ENCODE data around the gene NFKBIB.
A peak's percentile ranks its signal among the peaks of the same experiment; 100 is the strongest.

NFKBIB gene

DNA sequence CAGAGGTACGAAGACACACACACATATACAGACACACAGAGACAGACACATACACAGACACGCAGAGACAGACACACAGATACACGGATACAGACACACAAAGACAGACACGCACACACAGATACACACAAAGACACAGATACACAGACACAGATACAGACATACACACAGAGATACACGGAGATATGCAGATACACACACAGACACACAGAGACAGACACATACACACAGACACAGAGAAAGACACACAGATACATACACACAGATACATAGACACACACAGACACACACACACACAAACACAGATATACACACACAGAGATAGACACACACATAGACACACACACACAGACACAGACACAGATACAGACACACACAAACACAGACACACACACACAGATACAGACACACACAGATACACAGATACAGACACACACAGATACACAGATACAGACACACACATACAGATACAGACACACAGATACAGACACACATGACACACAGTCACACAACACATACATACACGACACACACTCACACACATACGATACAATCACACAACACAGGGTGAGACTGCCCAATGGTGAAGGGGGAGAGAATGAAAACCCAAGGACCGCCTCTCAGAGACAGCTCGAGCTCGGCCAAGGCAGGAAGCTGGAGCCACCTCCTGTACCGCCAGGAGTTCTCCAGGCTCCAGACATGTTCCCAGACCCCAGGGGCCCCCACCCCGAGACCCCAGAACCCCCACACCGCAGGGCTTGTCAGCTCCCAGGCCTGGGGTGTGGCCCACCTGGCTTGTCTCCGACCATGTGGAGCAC, 21.0 kb downstream of the NFKBIB start:
- H3K4me1 ChIP-seq (ENCODE audit: control insufficient read depth, insufficient read depth, low read length): no peaks in the 10 kb centered on the region
- H3K4me3 ChIP-seq (ENCODE audit: low read length): no peak overlapping the region
- no peak overlapping the region for H3K9ac ChIP-seq (ENCODE audit: low read length)
- no peak for DNase-seq (ENCODE audit: low read depth)
- no peaks in the 10 kb centered on the region for H3K27me3 ChIP-seq (replicated peaks; ENCODE audit: control insufficient read depth, insufficient read depth, low read length)
- H3K9me3 ChIP-seq (ENCODE audit: control insufficient read depth, low read length): no peaks in the 10 kb centered on the region
- H3K36me3 ChIP-seq (ENCODE audit: control insufficient read depth, insufficient read depth, low read length, severe bottlenecking): peaks cover 25% of the 10 kb centered on the region

GRCh38 chr19:38921420-38922274, 21.9 kb downstream of the NFKBIB start:
- no peaks in the 10 kb centered on the region for H3K27me3 ChIP-seq (replicated peaks; ENCODE audit: control insufficient read depth, insufficient read depth, low read length)
- no peaks in the 10 kb centered on the region for H3K4me1 ChIP-seq (ENCODE audit: control insufficient read depth, insufficient read depth, low read length)
- H3K9me3 ChIP-seq (ENCODE audit: control insufficient read depth, low read length): no peaks in the 10 kb centered on the region
- no peak overlapping the region for H3K9ac ChIP-seq (ENCODE audit: low read length)
- no peak for DNase-seq (ENCODE audit: low read depth)
- H3K4me3 ChIP-seq (ENCODE audit: low read length): no peak overlapping the region
- peaks cover 30% of the 10 kb centered on the region for H3K36me3 ChIP-seq (ENCODE audit: control insufficient read depth, insufficient read depth, low read length, severe bottlenecking)

DNA sequence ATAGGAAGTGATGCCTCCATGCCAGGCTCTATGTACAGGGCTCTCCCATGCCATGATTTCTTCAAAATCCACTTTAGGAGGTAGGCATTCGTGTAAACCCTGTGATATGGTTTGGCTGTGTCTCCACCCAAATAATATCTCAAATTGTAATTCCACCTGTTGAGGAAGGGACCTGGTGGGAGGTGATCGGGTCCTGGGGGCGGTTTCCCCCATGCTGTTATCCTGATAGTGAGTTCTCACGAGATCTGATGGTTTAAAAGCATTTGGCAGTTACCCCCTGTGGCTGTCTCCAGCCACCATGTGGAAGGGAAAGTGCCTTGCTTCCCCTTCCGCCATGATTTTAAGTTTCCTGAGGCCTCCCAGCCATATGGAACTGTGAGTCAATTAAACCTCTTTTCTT, 22.7 kb downstream of the NFKBIB start:
- H3K9ac ChIP-seq (ENCODE audit: low read length): no peak overlapping the region
- H3K27me3 ChIP-seq (replicated peaks; ENCODE audit: control insufficient read depth, insufficient read depth, low read length): no peaks in the 10 kb centered on the region
- no peak overlapping the region for H3K4me3 ChIP-seq (ENCODE audit: low read length)
- H3K4me1 ChIP-seq (ENCODE audit: control insufficient read depth, insufficient read depth, low read length): no peaks in the 10 kb centered on the region
- no peak for DNase-seq (ENCODE audit: low read depth)
- H3K36me3 ChIP-seq (ENCODE audit: control insufficient read depth, insufficient read depth, low read length, severe bottlenecking): peaks cover 30% of the 10 kb centered on the region
- no peaks in the 10 kb centered on the region for H3K9me3 ChIP-seq (ENCODE audit: control insufficient read depth, low read length)

GRCh38 chr19:38924388-38924787, 24.6 kb downstream of the NFKBIB start:
- Histone ChIP-seq H3K9ac (ENCODE audit: low read length) (no peak overlapping the region), H3K27me3 (replicated peaks; ENCODE audit: control insufficient read depth, insufficient read depth, low read length) (no peaks in the 10 kb centered on the region), H3K4me3 (ENCODE audit: low read length) (no peak overlapping the region), H3K4me1 (ENCODE audit: control insufficient read depth, insufficient read depth, low read length) (peaks cover 2% of the 10 kb centered on the region), H3K36me3 (ENCODE audit: control insufficient read depth, insufficient read depth, low read length, severe bottlenecking) (peaks cover 30% of the 10 kb centered on the region), H3K9me3 (ENCODE audit: control insufficient read depth, low read length) (no peaks in the 10 kb centered on the region)
- no peak for DNase-seq (ENCODE audit: low read depth)

DNA sequence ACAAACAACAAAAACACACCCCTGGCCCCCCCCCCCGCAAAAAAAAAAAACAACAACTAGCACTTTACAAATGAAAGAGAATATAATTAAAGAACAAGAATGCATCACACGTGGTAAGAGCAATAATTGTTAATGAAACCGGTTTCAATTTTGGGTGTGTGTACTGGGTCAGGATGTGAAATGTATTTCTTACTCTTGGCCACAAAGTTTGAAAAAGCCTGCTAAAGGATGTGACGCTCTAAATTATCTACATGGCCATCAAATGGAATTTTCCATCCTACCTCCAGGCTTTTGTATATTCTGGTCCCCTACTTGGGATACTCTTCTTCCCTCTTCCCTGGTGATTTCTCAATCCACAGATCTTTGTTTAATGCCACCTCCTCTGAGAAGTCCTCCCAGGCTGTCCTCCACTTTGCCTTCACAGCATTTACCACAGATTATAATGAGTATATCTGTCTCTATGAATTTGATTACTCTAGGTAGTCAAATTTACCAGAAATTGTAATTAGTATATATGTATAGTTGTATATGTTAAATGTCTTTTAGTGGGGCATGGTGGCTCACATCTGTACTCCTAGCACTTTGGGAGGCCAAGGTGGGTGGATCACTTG, 28.7 kb downstream of the NFKBIB start:
- Histone ChIP-seq H3K4me1 (ENCODE audit: control insufficient read depth, insufficient read depth, low read length) (peaks cover 23% of the 10 kb centered on the region), H3K4me3 (ENCODE audit: low read length) (no peak overlapping the region), H3K36me3 (ENCODE audit: control insufficient read depth, insufficient read depth, low read length, severe bottlenecking) (peaks cover 31% of the 10 kb centered on the region), H3K27me3 (replicated peaks; ENCODE audit: control insufficient read depth, insufficient read depth, low read length) (no peaks in the 10 kb centered on the region), H3K9me3 (ENCODE audit: control insufficient read depth, low read length) (no peaks in the 10 kb centered on the region), H3K9ac (ENCODE audit: low read length) (no peak overlapping the region)
- DNase-seq (ENCODE audit: low read depth): no peak

- Histone ChIP-seq H3K27me3 (replicated peaks; ENCODE audit: control insufficient read depth, insufficient read depth, low read length) (no peaks in the 10 kb centered on the region), H3K9ac (ENCODE audit: low read length) (peak within 1 kb of the TSS; percentile 99), H3K4me3 (ENCODE audit: low read length) (peak within 1 kb of the TSS; percentile 98), H3K9me3 (ENCODE audit: control insufficient read depth, low read length) (no peaks in the 10 kb centered on the region), H3K36me3 (ENCODE audit: control insufficient read depth, insufficient read depth, low read length, severe bottlenecking) (peaks cover 25% of the 10 kb centered on the region), H3K4me1 (ENCODE audit: control insufficient read depth, insufficient read depth, low read length) (peaks cover 23% of the 10 kb centered on the region)
- peak; percentile 98 for DNase-seq (ENCODE audit: low read depth)
Measured at GRCh38 chr19:38929929-38930775, 30.4 kb downstream of the NFKBIB start, which contains the start of gene SARS2. Gene SARS2, minus strand, starts transcription at chr19:38930763. Its CDS starts 27 bp downstream, at chr19:38930736.

DNA sequence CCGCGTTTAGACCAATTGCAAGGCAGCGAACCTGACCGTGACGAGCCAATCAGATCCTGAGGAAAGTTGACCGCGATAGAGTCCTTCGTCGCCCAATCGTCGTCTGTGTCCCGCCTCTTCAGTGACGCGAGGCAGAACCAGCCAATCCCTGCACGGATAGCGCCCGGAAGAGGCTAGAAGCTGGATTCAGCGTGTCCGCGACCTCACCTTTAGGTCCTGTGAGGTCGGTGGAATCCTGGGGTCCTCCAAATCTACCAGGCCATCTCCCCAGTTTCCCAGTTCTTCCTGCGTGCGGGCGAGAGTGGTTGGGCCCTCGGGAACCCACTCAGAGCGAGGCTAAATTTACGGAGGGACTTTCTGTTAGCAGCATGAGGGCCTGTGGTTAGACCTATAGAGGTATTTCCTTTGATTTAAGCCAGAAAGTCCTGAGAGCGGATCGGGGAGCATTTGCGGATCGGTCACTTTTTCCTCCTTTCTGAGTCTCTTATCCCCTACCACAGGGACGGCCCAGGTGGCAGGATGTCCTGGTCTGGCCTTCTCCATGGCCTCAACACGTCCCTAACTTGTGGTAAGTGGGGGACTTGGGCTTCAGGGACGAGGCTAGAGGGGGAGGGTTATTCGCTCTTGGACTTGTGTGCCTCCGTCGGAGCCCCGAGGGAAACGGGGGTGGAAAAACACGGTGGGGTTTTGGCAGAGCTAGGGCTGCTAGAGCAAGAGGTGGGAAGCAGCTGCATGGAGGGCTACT, 31.2 kb downstream of the NFKBIB start, which contains the start of gene MRPS12:
Gene MRPS12, plus strand, starts transcription at position 169 of the 745 bp plus-strand sequence. Its CDS starts 351 bp downstream, at position 520.
- peak; percentile 100 for DNase-seq (ENCODE audit: low read depth)
- peak within 1 kb of the TSS; percentile 99 for H3K9ac ChIP-seq (ENCODE audit: low read length)
- H3K9me3 ChIP-seq (ENCODE audit: control insufficient read depth, low read length): peaks cover 3% of the 10 kb centered on the region
- peaks cover 17% of the 10 kb centered on the region for H3K36me3 ChIP-seq (ENCODE audit: control insufficient read depth, insufficient read depth, low read length, severe bottlenecking)
- no peaks in the 10 kb centered on the region for H3K27me3 ChIP-seq (replicated peaks; ENCODE audit: control insufficient read depth, insufficient read depth, low read length)
- H3K4me1 ChIP-seq (ENCODE audit: control insufficient read depth, insufficient read depth, low read length): peaks cover 23% of the 10 kb centered on the region
- peak within 1 kb of the TSS; percentile 98 for H3K4me3 ChIP-seq (ENCODE audit: low read length)

DNA sequence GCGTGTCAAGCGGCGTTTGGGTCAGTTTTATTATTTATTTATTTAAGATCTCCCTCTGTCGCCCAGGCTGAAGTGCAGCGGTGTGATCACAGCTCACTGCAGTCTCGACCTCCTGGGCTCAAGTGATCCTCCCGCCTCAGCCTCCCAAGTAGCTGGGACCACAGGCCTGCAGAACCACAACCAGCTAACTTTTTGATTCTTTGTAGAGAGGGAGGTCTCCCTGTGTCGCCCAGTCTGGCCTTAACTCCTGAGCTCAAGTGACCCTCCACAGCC, 31.7 kb downstream of the NFKBIB start:
- H3K27me3 ChIP-seq (replicated peaks; ENCODE audit: control insufficient read depth, insufficient read depth, low read length): no peaks in the 10 kb centered on the region
- peaks cover 23% of the 10 kb centered on the region for H3K4me1 ChIP-seq (ENCODE audit: control insufficient read depth, insufficient read depth, low read length)
- peak overlapping the region; percentile 99 for H3K9ac ChIP-seq (ENCODE audit: low read length)
- peaks cover 13% of the 10 kb centered on the region for H3K36me3 ChIP-seq (ENCODE audit: control insufficient read depth, insufficient read depth, low read length, severe bottlenecking)
- peaks cover 3% of the 10 kb centered on the region for H3K9me3 ChIP-seq (ENCODE audit: control insufficient read depth, low read length)
- peak overlapping the region; percentile 98 for H3K4me3 ChIP-seq (ENCODE audit: low read length)
- DNase-seq (ENCODE audit: low read depth): no peak

DNA sequence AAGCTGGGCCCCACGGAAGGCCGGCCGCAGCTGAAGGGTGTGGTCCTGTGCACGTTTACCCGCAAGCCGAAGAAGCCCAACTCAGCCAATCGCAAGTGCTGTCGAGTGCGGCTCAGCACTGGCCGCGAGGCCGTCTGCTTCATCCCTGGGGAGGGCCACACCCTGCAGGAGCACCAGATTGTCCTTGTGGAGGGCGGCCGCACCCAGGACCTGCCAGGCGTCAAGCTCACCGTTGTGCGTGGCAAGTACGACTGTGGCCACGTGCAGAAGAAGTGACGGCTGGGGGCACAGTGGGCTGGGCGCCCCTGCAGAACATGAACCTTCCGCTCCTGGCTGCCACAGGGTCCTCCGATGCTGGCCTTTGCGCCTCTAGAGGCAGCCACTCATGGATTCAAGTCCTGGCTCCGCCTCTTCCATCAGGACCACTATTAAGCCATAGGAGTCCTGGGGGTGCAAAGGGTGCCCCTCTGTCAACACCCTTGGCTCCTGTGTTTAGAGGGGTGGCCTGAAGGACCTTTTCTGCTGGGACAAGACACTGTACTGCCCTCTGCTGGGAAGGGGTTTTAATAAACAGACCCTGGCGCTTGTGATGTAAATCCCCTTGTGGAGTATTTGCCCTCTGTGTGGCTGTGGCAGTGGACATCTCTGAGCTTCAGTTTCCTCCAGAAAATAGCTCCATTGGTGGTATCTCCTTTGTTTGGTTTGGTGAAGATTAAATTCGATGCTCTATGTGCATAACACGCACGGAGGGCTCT, 32.8 kb downstream of the NFKBIB start:
- H3K9me3 ChIP-seq (ENCODE audit: control insufficient read depth, low read length): peaks cover 3% of the 10 kb centered on the region
- peaks cover 13% of the 10 kb centered on the region for H3K36me3 ChIP-seq (ENCODE audit: control insufficient read depth, insufficient read depth, low read length, severe bottlenecking)
- peak overlapping the region; percentile 98 for H3K4me3 ChIP-seq (ENCODE audit: low read length)
- H3K9ac ChIP-seq (ENCODE audit: low read length): no peak overlapping the region
- peak; percentile 46 for DNase-seq (ENCODE audit: low read depth)
- peaks cover 23% of the 10 kb centered on the region for H3K4me1 ChIP-seq (ENCODE audit: control insufficient read depth, insufficient read depth, low read length)
- H3K27me3 ChIP-seq (replicated peaks; ENCODE audit: control insufficient read depth, insufficient read depth, low read length): no peaks in the 10 kb centered on the region

- Histone ChIP-seq H3K9me3 (ENCODE audit: control insufficient read depth, low read length) (peaks cover 3% of the 10 kb centered on the region), H3K4me1 (ENCODE audit: control insufficient read depth, insufficient read depth, low read length) (peaks cover 23% of the 10 kb centered on the region), H3K4me3 (ENCODE audit: low read length) (no peak overlapping the region), H3K9ac (ENCODE audit: low read length) (no peak overlapping the region), H3K27me3 (replicated peaks; ENCODE audit: control insufficient read depth, insufficient read depth, low read length) (no peaks in the 10 kb centered on the region), H3K36me3 (ENCODE audit: control insufficient read depth, insufficient read depth, low read length, severe bottlenecking) (peaks cover 13% of the 10 kb centered on the region)
- no peak for DNase-seq (ENCODE audit: low read depth)
Measured at GRCh38 chr19:38933544-38933943, 33.8 kb downstream of the NFKBIB start.
